Naive B cell (primary cell): ENCODE data around the gene DHX34. TPM values are rescaled to one million over a fixed set of nuclear protein-coding genes. Genes with fewer than 3 reads are reported as not detected.

Experiments used
- ATAC-seq, 2 donors: fragments of 150-1000 bp; cut with Tn5 transposase; 2 replicates each; pipeline ENCODE4 v1.10.0; 2021; ENCODE audit warnings: low read depth in 2 of 2, mild to moderate bottlenecking in 2 of 2, moderate library complexity in 2 of 2
- DNase-seq: peaks from one replicate; pipeline ENCODE4 v3.0.0; 2022
- H3K27ac Mint-ChIP-seq, 6 donors: one replicate each; pipeline ENCODE4 v1.8.0; 2020 to 2022; ENCODE audit warnings: mild to moderate bottlenecking in 6 of 6, mixed read lengths in 6 of 6, moderate library complexity in 5 of 6, inconsistent platforms in 2 of 6
- H3K27me3 Mint-ChIP-seq, 3 donors: one replicate each; pipeline ENCODE4 v1.8.0; 2021 to 2022; ENCODE audit warnings: mixed read lengths in 3 of 3, mild to moderate bottlenecking in 1 of 3
- H3K36me3 Mint-ChIP-seq, 2 donors: one replicate each; pipeline ENCODE4 v1.8.0; 2020 to 2022; ENCODE audit warnings: mixed read lengths in 2 of 2, inconsistent platforms in 1 of 2, mild to moderate bottlenecking in 1 of 2
- H3K4me1 Mint-ChIP-seq, 3 donors: one replicate each; pipeline ENCODE4 v1.8.0; 2020 to 2022; ENCODE audit warnings: mixed read lengths in 3 of 3, inconsistent platforms in 1 of 3, mild to moderate bottlenecking in 1 of 3, moderate library complexity in 1 of 3
- H3K4me3 Mint-ChIP-seq, 8 donors: one replicate each; pipeline ENCODE4 v1.8.0; 2020 to 2022; ENCODE audit warnings: mild to moderate bottlenecking in 8 of 8, mixed read lengths in 8 of 8, moderate library complexity in 8 of 8, inconsistent platforms in 2 of 8
- H3K9me3 Mint-ChIP-seq, 7 donors: one replicate each; pipeline ENCODE4 v1.8.0; 2020 to 2022; ENCODE audit warnings: mixed read lengths in 7 of 7, mild to moderate bottlenecking in 5 of 7, inconsistent platforms in 2 of 7, moderate library complexity in 1 of 7
- polyA plus RNA-seq, 6 donors: library from polyadenylated mRNA; unstranded; fragments of 300-500 nt; fragmentation: Illumina TruSeq; gene quantifications; one replicate each; pipeline ENCODE4 v1.2.3, GENCODE V29; 2021; ENCODE audit warnings: low read depth in 6 of 6

DHX34 gene
- polyA plus RNA-seq, 6 donors from 2014 or later = 3.0 to 13.3 (median 4.1) TPM; not detected in 1

DNA sequence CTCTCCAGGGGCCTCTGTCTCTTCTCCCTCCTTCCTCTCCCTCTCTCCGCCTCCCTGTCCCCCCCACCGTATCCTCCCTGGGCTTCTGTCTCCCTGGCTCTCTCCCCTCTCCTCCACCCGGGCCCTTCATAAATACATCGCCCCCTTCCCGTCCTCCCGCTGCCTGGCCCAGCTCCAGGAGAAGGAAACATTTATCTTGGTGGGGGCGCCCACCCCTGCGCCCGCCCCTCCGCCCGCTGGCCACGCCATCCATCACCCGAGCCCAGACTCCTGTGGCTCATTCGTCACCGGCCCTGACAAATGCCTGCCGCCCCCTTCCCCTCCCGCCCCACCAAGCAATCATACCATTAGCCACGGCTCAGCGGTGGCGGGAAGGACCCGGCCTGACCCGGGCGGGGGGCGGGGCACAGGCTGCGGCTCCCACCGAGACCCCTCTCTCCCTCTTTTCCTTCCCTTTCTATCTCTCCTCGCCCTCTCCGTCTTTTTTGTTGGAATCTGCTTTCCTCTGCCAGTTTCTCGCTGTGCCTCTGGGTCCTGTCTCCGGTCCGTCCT, 72.8 kb downstream of the DHX34 start:
- Mint-ChIP-seq H3K4me3 (peak overlapping the region in 2 of 8 donors; percentile 30 to 47), H3K36me3 (peaks cover 7 to 27% of the 10 kb centered on the region in 2 donors), H3K27me3 (peaks cover 44 to 77% (median 73%) of the 10 kb centered on the region in 3 donors), H3K4me1 (peaks cover 32 to 51% (median 45%) of the 10 kb centered on the region in 3 donors), H3K9me3 (peaks cover 0 to 6% (median 3%) of the 10 kb centered on the region in 7 donors), H3K27ac (peak overlapping the region in 2 of 6 donors; percentile 43 to 77)
- DNase-seq (no peak), ATAC-seq (no peak)

DNA sequence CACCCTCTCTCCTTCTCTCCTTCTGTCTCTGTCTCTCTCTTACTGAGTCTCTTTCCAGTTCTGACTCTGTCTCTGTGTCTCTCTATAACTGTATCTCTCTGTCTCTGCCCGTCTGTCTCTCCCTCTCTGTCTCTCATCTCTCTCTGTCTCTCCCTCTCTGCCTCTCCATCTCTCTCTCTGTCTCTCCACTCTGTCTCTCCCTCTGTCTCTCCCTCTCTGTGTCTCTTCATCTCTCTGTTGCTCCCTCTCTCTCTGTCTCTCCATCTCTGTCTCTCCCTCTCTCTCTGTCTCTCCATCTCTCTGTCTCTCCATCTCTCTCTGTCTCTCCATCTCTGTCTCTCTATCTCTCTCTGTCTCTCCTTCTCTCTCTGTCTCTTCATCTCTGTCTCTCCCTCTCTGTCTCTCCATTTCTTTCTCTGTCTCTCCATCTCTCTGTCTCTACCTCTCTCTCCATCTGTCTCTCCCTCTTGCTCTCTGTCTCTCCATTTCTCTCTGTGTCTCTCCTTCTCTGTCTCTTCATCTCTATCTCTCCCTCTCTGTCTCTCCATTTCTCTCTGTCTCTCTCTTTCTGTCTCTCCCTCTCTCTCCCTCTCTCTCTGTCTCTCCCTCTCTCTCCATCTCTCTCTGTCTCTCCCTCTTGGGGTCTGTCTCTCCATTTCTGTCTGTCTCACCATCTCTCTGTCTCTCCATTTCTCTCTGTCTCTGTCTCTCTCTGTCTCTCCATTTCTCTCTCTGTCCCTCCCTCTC, 73.5 kb downstream of the DHX34 start:
- ATAC-seq (no peak), DNase-seq (no peak)
- H3K4me1 Mint-ChIP-seq = peaks cover 31 to 44% (median 41%) of the 10 kb centered on the region in 3 donors
- H3K9me3 Mint-ChIP-seq = peaks cover 0 to 6% (median 3%) of the 10 kb centered on the region in 7 donors
- H3K4me3 Mint-ChIP-seq = peak overlapping the region in 3 of 8 donors; percentile 0 to 47 (median 30)
- peaks cover 39 to 70% (median 66%) of the 10 kb centered on the region in 3 donors for H3K27me3 Mint-ChIP-seq
- H3K36me3 Mint-ChIP-seq = peaks cover 7 to 27% of the 10 kb centered on the region in 2 donors
- H3K27ac Mint-ChIP-seq = no peak overlapping the region

DNA sequence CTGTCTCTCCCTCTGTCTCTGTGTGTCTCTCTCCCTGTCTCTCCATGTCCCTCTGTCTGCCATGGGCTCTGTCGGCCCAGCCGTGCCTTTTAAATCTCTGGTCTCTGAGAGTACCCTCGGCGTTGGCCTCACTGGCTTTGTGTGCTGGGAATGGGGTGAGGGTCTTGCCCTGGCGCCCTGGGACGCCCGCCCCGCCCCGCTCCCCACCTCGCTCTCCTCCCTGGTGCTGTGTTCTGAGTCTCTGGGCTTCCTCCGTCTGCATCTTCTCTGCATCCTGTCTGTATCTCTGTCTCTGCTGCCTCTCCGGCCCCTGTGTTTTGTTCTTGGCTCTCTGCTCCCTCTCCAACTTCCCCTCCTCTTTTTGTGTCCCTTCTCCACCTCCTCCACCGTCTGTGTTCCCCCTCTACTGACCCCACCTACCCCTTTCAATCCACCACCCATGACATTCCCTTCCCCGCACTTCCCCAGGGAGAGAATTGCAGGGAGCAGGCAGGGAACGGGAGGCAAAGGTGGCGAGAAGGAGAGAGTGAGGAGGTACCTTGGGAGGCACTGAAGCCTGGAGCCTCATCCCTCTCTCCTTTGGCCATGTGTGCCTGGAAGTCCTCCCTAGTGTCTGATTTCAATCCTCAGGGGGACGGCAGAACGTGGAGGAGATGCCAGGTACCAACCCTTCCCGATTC, 74.2 kb downstream of the DHX34 start:
- DNase-seq (no peak), ATAC-seq (no peak)
- peak overlapping the region in 1 of 6 donors; percentile 14 for H3K27ac Mint-ChIP-seq
- H3K36me3 Mint-ChIP-seq = peaks cover 7 to 27% of the 10 kb centered on the region in 2 donors
- H3K4me1 Mint-ChIP-seq = peaks cover 23 to 37% (median 33%) of the 10 kb centered on the region in 3 donors
- peaks cover 32 to 63% (median 59%) of the 10 kb centered on the region in 3 donors for H3K27me3 Mint-ChIP-seq
- peaks cover 0 to 6% (median 0%) of the 10 kb centered on the region in 7 donors for H3K9me3 Mint-ChIP-seq
- H3K4me3 Mint-ChIP-seq = peak overlapping the region in 1 of 8 donors; percentile 0

DNA sequence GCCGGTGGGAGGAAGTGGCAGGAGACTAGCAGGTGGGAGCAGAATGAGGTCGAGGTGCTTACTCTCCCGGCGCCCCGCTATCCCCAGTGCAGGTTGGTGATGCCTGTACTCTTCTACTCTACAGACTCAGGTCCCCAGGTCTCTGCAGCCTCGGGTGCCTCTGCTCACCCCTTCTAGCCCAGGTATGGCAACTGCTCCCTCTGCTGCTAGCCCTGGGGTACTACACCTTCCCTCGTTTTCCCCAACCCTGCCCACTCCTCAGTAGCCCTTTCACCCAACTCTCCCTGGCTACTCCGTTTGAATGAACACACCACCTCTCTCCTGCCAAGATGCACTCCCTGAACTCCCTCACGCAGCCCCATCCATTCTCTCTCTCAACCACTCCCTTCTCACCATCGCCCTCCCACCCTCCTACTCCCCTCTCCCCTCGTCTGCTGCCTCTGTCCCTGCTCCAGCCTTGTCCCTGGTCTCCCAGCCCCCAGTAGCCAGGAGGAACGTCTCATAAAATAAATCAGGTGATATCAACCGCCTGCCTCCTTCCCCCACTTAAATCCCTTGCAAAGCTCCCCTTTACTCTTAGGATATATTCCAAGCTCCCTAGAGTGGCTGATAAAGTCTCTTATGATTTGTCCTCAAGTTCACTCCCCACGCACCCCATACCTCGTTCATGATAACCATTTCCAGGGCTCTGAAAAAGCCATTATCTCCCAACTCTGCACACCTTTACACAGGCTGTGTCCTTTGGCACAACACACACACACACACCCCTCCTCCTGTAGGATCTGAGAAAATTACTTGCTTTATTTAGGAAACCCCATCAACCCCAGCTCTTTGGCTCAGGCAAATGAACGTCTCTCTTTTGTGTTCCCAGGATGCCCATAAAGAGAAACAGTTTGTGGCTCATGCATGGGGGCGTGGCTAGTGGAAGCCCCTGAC, 78.4 kb downstream of the DHX34 start:
- ATAC-seq (peak; percentile 69 to 74), DNase-seq (peak; percentile 40)
- Mint-ChIP-seq H3K27ac (no peak overlapping the region), H3K9me3 (peaks cover 0 to 5% (median 2%) of the 10 kb centered on the region in 7 donors), H3K36me3 (peaks cover 3 to 22% of the 10 kb centered on the region in 2 donors), H3K4me1 (peaks cover 11 to 16% (median 15%) of the 10 kb centered on the region in 3 donors), H3K27me3 (peaks cover 32 to 57% (median 45%) of the 10 kb centered on the region in 3 donors), H3K4me3 (peak overlapping the region in 1 of 8 donors; percentile 70)

DNA sequence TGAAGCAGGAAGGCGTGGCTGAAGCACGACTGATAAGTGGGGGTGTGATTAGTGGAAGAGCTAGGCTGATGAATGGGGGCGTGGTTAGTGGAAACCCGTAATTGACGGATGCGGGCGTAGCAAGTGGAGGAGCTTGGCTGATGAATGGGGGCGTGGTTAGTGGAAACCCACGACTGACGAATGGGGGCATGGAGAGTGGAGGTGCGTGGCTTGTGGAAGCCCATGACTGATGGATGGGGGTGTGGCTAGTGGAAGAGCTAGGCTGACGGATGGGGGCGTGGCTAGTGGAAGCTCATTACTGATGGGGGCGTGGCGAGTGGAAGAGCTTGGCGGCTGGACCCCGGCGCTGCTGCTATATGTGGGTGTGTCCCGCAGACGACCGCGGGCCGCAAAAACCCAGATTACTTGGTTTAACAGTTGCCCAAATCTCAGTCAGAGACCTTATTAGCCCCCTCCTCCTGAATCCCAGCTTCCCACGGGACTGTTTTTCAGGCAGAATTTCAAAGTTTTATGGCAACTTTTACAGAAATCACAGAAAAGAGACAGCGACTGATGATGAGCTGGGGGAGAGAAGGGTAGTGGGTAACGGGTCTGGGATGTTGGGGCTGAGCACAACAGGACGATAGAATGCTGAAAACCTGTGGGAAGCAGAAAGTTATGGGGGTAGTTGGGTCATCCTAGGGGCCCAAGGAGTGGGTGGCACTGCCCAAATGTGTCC, 79.2 kb downstream of the DHX34 start:
- H3K27me3 Mint-ChIP-seq = peaks cover 31 to 57% (median 45%) of the 10 kb centered on the region in 3 donors
- H3K36me3 Mint-ChIP-seq = peaks cover 0 to 15% of the 10 kb centered on the region in 2 donors
- peak overlapping the region in 1 of 8 donors; percentile 26 for H3K4me3 Mint-ChIP-seq
- H3K9me3 Mint-ChIP-seq = peaks cover 0 to 8% (median 2%) of the 10 kb centered on the region in 7 donors
- peak; percentile 31 to 54 for ATAC-seq
- H3K27ac Mint-ChIP-seq = no peak overlapping the region
- DNase-seq = peak; percentile 25
- peaks cover 4 to 11% (median 9%) of the 10 kb centered on the region in 3 donors for H3K4me1 Mint-ChIP-seq

DNA sequence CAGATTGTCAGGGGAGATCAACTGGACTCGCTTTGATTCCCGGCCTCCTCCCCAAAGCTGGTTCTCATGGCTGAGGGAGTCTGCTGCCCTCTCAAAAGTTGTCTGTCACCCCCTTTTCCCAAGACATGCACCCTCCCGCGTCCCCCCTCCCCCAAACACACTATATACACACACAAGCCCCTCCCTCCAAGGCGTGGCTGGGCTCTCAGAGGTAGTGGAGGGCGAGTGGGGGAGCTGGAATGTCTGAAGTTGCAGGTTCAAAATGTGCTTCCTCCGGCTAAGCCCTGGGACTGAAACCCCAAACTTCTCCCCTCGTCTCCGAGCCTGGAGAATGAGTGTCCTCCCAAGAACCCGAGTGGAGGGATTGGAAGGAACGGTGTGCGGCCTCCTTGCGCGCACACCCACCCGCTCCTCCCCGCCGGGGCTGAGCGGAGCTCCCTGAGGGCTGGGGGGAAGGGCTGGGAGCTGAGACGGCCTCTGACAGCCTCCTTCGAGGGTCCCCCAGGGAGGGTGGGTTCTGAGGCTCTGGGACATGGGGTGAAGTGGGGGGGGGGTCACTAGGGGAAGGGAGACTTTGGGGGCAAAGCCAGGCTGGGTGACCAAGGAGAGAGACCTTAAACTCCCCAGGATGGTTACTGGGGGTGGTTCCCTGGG, 80.2 kb downstream of the DHX34 start:
- DNase-seq = no peak
- H3K9me3 Mint-ChIP-seq = peaks cover 0 to 8% (median 2%) of the 10 kb centered on the region in 7 donors
- H3K36me3 Mint-ChIP-seq = peaks cover 0 to 11% of the 10 kb centered on the region in 2 donors
- peak overlapping the region in 1 of 8 donors; percentile 36 for H3K4me3 Mint-ChIP-seq
- H3K27me3 Mint-ChIP-seq = peaks cover 36 to 59% (median 40%) of the 10 kb centered on the region in 3 donors
- ATAC-seq = no peak
- no peak overlapping the region for H3K27ac Mint-ChIP-seq
- peaks cover 4 to 11% (median 9%) of the 10 kb centered on the region in 3 donors for H3K4me1 Mint-ChIP-seq

DNA sequence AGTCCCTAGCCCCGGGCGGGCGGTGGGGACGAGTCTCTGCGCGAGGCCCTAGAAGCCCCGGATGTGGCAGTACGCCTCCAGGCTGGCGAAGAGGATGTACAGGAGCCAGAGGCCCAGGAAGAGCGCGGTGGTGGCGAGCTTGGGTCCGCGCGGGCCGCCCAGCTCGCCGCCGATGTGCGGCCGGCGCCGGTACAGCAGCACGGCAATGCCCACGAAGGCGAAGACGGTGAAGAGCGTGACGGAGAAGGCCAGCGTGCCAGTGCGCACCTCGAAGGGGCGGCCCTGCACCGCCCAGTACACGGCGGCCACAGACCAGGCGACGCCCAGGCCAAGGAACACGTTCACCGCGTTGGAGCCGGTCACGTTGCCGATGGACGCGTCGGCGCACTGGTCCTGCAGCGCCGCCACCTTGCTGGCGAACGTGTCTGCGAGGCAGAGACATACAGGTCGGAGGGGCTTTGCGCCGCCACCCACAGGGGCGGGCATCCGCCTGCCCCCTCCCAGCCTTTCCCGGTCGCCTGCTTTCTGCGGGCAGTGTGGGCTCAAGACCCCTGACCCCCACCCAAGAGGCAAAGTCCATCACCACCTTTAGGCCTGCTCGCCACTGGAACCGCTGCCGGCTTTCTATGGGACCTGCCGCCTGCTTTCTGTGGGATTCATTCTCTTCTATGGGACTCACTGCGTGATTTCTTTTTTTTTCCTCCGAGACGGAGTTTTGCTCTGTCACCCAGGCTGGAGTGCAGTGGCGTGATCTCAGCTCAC, 81.1 kb downstream of the DHX34 start:
- DNase-seq = no peak
- Mint-ChIP-seq H3K9me3 (peaks cover 0 to 8% (median 2%) of the 10 kb centered on the region in 7 donors), H3K4me3 (peak overlapping the region in 5 of 8 donors; percentile 6 to 80 (median 23)), H3K36me3 (peaks cover 0 to 11% of the 10 kb centered on the region in 2 donors), H3K27ac (no peak overlapping the region), H3K4me1 (peaks cover 4 to 11% (median 9%) of the 10 kb centered on the region in 3 donors), H3K27me3 (peaks cover 38 to 61% (median 42%) of the 10 kb centered on the region in 3 donors)
- peak; percentile 18 to 26 for ATAC-seq

DNA sequence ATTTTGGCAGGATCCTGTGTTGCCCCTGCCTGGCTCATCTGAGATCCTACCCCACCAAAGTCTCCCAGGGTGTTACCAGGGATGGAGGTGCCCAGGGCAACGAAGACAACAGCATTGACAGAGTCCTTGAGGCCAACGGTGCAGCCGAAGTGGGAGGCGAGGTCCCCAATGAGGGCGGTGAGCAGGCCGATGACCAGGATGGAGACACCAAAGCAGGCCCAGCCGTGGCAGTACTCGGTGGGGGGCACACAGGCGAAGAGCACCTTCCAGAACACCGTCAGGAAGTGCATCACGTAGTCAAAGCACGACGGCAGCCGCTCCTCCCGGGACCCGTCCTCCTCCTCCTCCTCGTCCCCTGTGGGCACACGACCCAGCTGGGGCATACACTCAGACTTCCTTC, 83.0 kb downstream of the DHX34 start:
- DNase-seq = no peak
- no peak overlapping the region for H3K27ac Mint-ChIP-seq
- H3K4me1 Mint-ChIP-seq = peaks cover 11 to 19% (median 16%) of the 10 kb centered on the region in 3 donors
- H3K4me3 Mint-ChIP-seq = no peak overlapping the region
- ATAC-seq = no peak
- peaks cover 0 to 11% of the 10 kb centered on the region in 2 donors for H3K36me3 Mint-ChIP-seq
- H3K9me3 Mint-ChIP-seq = peaks cover 0 to 5% (median 2%) of the 10 kb centered on the region in 7 donors
- H3K27me3 Mint-ChIP-seq = peaks cover 50 to 79% (median 57%) of the 10 kb centered on the region in 3 donors
